DOHH2 (cell line): Measurements from ENCODE around the gene IFNL2.

Source experiments
- EZH2phosphoT487 ChIP-seq: fragments of 200-600 bp; sonication (generic); IDR thresholded peaks from 2 replicates; pipeline ENCODE4 v1.6.1; 2017; ENCODE audit warnings: borderline replicate concordance, mild to moderate bottlenecking, antibody characterized with exemption, low read length, moderate library complexity, mixed read lengths
- TF ChIP-seq, protein P1 (sequence below): fragments of 200-600 bp; sonication (generic); IDR thresholded peaks from one replicate; pipeline ENCODE4 v1.5.1; 2014; ENCODE audit warnings: antibody characterized with exemption, mild to moderate bottlenecking, low read depth, low read length; ENCODE audit not compliant: poor library complexity, severe bottlenecking

GRCh38 chr19:39318690-39319089, 50.5 kb downstream of the IFNL2 start:
- TF ChIP-seq, protein P1, sequence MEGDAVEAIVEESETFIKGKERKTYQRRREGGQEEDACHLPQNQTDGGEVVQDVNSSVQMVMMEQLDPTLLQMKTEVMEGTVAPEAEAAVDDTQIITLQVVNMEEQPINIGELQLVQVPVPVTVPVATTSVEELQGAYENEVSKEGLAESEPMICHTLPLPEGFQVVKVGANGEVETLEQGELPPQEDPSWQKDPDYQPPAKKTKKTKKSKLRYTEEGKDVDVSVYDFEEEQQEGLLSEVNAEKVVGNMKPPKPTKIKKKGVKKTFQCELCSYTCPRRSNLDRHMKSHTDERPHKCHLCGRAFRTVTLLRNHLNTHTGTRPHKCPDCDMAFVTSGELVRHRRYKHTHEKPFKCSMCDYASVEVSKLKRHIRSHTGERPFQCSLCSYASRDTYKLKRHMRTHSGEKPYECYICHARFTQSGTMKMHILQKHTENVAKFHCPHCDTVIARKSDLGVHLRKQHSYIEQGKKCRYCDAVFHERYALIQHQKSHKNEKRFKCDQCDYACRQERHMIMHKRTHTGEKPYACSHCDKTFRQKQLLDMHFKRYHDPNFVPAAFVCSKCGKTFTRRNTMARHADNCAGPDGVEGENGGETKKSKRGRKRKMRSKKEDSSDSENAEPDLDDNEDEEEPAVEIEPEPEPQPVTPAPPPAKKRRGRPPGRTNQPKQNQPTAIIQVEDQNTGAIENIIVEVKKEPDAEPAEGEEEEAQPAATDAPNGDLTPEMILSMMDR: no peak
- no peak for TF ChIP-seq EZH2phosphoT487
